T-cell (primary cell): ENCODE data around the gene TBC1D22A. TPM values are rescaled to one million over a fixed set of nuclear protein-coding genes. Genes with fewer than 3 reads are reported as not detected.

ENCODE experiments used
- ATAC-seq, 4 experiments: fragments of 200-7000 bp in 3 of 4; fragments of 150-1000 bp in 1 of 4; cut with Tn5 transposase; replicated peaks in 1 of 4; 1 replicate in 3 of 4; 2 replicates in 1 of 4; pipeline ENCODE4 v1.10.0; 2021; ENCODE audit warnings: moderate library complexity in 3 of 4, mild to moderate bottlenecking in 2 of 4, moderate number of reproducible peaks in 1 of 4
- CTCF ChIA-PET, 2 donors: fragments of 300-600 bp; sonication (Branson Sonifier 250); formaldehyde crosslinking; loops; one replicate each; lab custom pipeline; 2022; ENCODE audit warnings: antibody characterized with exemption in 2 of 2; lab: Charles Lee
- POLR2A ChIA-PET, 2 donors: fragments of 300-600 bp; sonication (Branson Sonifier 250); formaldehyde crosslinking; loops; one replicate each; lab custom pipeline; 2022; ENCODE audit warnings: antibody characterized with exemption in 2 of 2; lab: Charles Lee
- DNase-seq, 35 experiments: peaks; one replicate each; pipeline versions ENCODE4 v3.0.0 to v3.0.0-alpha.2; 2013 to 2023
- H3K27ac ChIP-seq: one replicate; pipeline ENCODE4 v1.5.1; 2013; ENCODE audit warnings: low read length
- H3K27me3 ChIP-seq, 2 experiments: replicated peaks in 1 of 2; 1 replicate in 1 of 2; 2 replicates in 1 of 2; pipeline versions ENCODE4 v1.6.1 to v1.7.0; 2013; ENCODE audit warnings: low read length in 1 of 2, mixed read lengths in 1 of 2; ENCODE audit not compliant: control insufficient read depth in 2 of 2, insufficient read depth in 2 of 2; ENCODE audit errors: extremely low read depth in 1 of 2
- H3K36me3 ChIP-seq, 2 donors: 1 replicate in 1 of 2; 2 replicates in 1 of 2; pipeline versions ENCODE4 v1.6.1 to v1.7.0; 2013; ENCODE audit warnings: low read length in 1 of 2; ENCODE audit not compliant: control insufficient read depth in 2 of 2, insufficient read depth in 1 of 2; ENCODE audit errors: extremely low read depth in 1 of 2
- H3K4me1 ChIP-seq, 2 experiments: 1 replicate in 1 of 2; 2 replicates in 1 of 2; pipeline versions ENCODE4 v1.6.1 to v1.7.0; 2013; ENCODE audit warnings: low read length in 2 of 2, mixed read lengths in 1 of 2; ENCODE audit not compliant: insufficient read depth in 2 of 2, control insufficient read depth in 1 of 2; ENCODE audit errors: extremely low read depth in 1 of 2
- H3K4me3 ChIP-seq, 2 donors: 1 replicate in 1 of 2; 2 replicates in 1 of 2; pipeline versions ENCODE4 v1.5.1 to v1.7.0; 2013; ENCODE audit warnings: mild to moderate bottlenecking in 2 of 2, low read length in 1 of 2, moderate library complexity in 1 of 2; ENCODE audit not compliant: control insufficient read depth in 1 of 2; ENCODE audit errors: extremely low read depth in 1 of 2
- H3K9me3 ChIP-seq: 2 replicates; pipeline ENCODE4 v1.7.0; 2013
- H3K27ac Mint-ChIP-seq, 2 donors: one replicate each; pipeline ENCODE4 v1.8.0; 2020 to 2021; ENCODE audit warnings: mild to moderate bottlenecking in 2 of 2, mixed read lengths in 2 of 2
- H3K27me3 Mint-ChIP-seq, 2 donors: one replicate each; pipeline ENCODE4 v1.8.0; 2021 to 2022; ENCODE audit warnings: mixed read lengths in 2 of 2
- H3K36me3 Mint-ChIP-seq: one replicate; pipeline ENCODE4 v1.8.0; 2021; ENCODE audit warnings: mixed read lengths
- H3K4me1 Mint-ChIP-seq, 3 donors: one replicate each; pipeline ENCODE4 v1.8.0; 2020 to 2022; ENCODE audit warnings: mixed read lengths in 3 of 3, mild to moderate bottlenecking in 1 of 3
- H3K4me3 Mint-ChIP-seq, 3 donors: one replicate each; pipeline ENCODE4 v1.8.0; 2020 to 2022; ENCODE audit warnings: mild to moderate bottlenecking in 3 of 3, mixed read lengths in 3 of 3, moderate library complexity in 3 of 3
- H3K9me3 Mint-ChIP-seq, 3 donors: one replicate each; pipeline ENCODE4 v1.8.0; 2020 to 2022; ENCODE audit warnings: mixed read lengths in 3 of 3
- WGBS: methylation state at CpG from one replicate; pipeline ENCODE4 v1.1.5; 2013; ENCODE audit warnings: missing lambda C conversion rate; ENCODE audit not compliant: insufficient coverage; 5-methylcytosine and 5-hydroxymethylcytosine counted together
- total RNA-seq, 35 experiments: library from RNA in 6 of 35; stranded (reverse) in 6 of 35; fragments of 120-200 nt in 1 of 35; gene quantifications; one replicate each; pipeline versions ENCODE4 v1.2.1 to v1.2.4 and lab custom pipeline; 2013 to 2026

TBC1D22A gene
- total RNA-seq, 5 donors from 2014 or later (not counting 1 experiment from before 2014, with no cell fraction given), result 38.3 to 67.8 (median 57.7) TPM

- Mint-ChIP-seq H3K9me3 (no peaks in the 10 kb centered on the region), H3K27ac (peak overlapping the region; percentile 100), H3K4me3 (peak overlapping the region; percentile 95 to 100 (median 100)), H3K27me3 (no peaks in the 10 kb centered on the region), H3K36me3 (peaks cover 22% of the 10 kb centered on the region), H3K4me1 (peaks cover 53 to 67% (median 64%) of the 10 kb centered on the region in 3 donors)
- Histone ChIP-seq H3K9me3 (no peaks in the 10 kb centered on the region), H3K36me3 (peaks cover 4 to 13% of the 10 kb centered on the region in 2 donors), H3K4me1 (peaks cover 33 to 81% of the 10 kb centered on the region in 2 experiments), H3K4me3 (peak overlapping the region; percentile 62 to 84), H3K27ac (peak overlapping the region; percentile 84), H3K27me3 (no peaks in the 10 kb centered on the region)
- no peak for ATAC-seq
- ChIA-PET POLR2A (interaction anchor here (0.5 to 0.6 kb wide), 2 partner anchors 13 kb away, joined by 4 read pairs; no protein-coding TSS in a partner anchor), CTCF (interaction anchor here (0.6 to 1.1 kb wide), 3 partner anchors 27 to 402 kb away, joined by 3 to 4 read pairs (median 3); no protein-coding TSS in a partner anchor)
- DNase-seq, result no peak
- 65% methylated on average over 8 of the region's 13 CpGs for WGBS
These were observed 26.5 kb upstream of the TBC1D22A start for GRCh38 chr22:46735747-46736608.

DNA sequence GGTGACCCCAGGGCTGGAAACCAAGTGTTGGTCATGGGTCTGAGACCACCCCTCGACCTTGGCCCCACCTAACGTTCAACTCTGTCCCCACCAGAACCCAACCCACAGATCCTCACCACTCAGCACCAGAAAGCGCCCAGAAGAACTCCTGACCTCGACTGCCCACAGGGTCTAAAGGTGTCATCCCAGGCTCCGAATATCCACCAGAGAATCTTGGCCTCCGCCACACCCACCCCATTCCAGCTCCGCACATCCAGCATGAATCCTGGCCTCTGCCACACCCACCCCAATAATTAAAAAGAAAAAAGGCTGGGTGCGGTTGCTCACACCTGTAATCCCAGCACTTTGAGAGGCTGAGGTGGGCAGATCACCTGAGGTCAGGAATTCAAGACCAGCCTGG is 25.7 kb upstream of the TBC1D22A start:
- H3K4me1 Mint-ChIP-seq, result peaks cover 46 to 61% (median 57%) of the 10 kb centered on the region in 3 donors
- peak overlapping the region; percentile 95 to 100 (median 100) for H3K4me3 Mint-ChIP-seq
- WGBS, result 50% methylated on average over 1 of the region's 8 CpGs
- H3K27me3 ChIP-seq, result no peaks in the 10 kb centered on the region
- POLR2A ChIA-PET, result no interaction called here
- no peaks in the 10 kb centered on the region for H3K27me3 Mint-ChIP-seq
- peak overlapping the region; percentile 84 for H3K27ac ChIP-seq
- CTCF ChIA-PET, result no interaction called here
- H3K9me3 ChIP-seq, result no peaks in the 10 kb centered on the region
- peak overlapping the region; percentile 100 for H3K27ac Mint-ChIP-seq
- peaks cover 17% of the 10 kb centered on the region for H3K36me3 Mint-ChIP-seq
- no peak for DNase-seq
- H3K4me3 ChIP-seq, result peak overlapping the region; percentile 62 to 84
- no peaks in the 10 kb centered on the region for H3K9me3 Mint-ChIP-seq
- H3K36me3 ChIP-seq, result peaks cover under 1 to 8% of the 10 kb centered on the region in 2 donors
- ATAC-seq, result no peak
- H3K4me1 ChIP-seq, result peaks cover 31 to 74% of the 10 kb centered on the region in 2 experiments

DNA sequence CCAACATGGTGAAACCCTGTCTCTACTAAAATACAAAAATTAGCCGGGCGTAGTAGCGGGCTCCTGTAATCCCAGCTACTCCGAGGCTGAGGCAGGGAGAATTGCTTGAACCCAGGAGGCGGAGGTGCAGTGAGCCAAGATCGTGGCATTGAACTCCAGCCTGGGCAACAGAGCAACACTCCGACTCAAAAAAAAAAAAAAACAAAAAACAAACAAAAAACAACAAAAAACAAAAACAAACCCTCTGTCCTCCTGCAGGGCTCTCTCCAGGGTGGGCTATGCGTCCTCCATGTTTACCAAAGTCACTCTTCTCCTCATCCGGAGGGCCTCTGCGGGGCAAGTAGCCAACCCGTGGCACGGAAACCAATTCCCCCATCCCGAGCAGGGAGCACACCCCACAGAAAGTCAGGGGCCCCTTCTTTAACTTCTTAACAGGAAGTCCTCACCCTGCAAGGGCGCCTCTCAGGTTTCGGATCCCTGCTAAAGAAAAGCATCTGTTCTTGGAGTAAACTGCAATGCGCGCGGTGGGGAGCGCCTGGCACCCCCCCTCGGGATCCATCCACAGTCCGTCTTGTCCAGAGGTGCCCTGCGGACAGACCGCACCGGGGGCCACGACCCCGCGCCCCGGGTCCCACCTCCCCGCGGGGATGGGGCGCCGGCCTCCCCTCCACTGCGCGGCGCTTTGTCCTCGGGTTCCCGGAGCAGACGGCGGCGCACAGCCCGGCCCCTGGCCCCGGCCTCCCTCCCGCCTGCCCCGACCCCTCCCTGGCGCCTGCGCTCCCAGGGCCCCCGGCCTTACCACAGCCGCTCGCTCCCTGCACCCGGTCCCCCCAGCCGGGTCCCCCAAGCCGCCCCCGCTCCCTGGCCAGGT is 25.1 kb upstream of the TBC1D22A start:
- Histone ChIP-seq H3K4me3 (peak overlapping the region; percentile 62 to 84), H3K27ac (peak overlapping the region; percentile 84), H3K9me3 (no peaks in the 10 kb centered on the region), H3K4me1 (peaks cover 31 to 69% of the 10 kb centered on the region in 2 experiments), H3K36me3 (peaks cover 0 to 6% of the 10 kb centered on the region in 2 donors), H3K27me3 (no peaks in the 10 kb centered on the region)
- peak overlapping the region; percentile 95 to 100 (median 100) for H3K4me3 Mint-ChIP-seq
- H3K36me3 Mint-ChIP-seq, result peaks cover 15% of the 10 kb centered on the region
- DNase-seq (peak in 26 of 35 experiments; percentile 15 to 63 (median 34)), ATAC-seq (peak; percentile 20 to 46 (median 36))
- 2% methylated on average over 43 of the region's 53 CpGs for WGBS
- POLR2A ChIA-PET, result no interaction called here
- CTCF ChIA-PET, result no interaction called here
- H3K27me3 Mint-ChIP-seq, result no peaks in the 10 kb centered on the region
- H3K9me3 Mint-ChIP-seq, result no peaks in the 10 kb centered on the region
- peaks cover 43 to 55% (median 50%) of the 10 kb centered on the region in 3 donors for H3K4me1 Mint-ChIP-seq
- peak overlapping the region; percentile 100 for H3K27ac Mint-ChIP-seq

DNA sequence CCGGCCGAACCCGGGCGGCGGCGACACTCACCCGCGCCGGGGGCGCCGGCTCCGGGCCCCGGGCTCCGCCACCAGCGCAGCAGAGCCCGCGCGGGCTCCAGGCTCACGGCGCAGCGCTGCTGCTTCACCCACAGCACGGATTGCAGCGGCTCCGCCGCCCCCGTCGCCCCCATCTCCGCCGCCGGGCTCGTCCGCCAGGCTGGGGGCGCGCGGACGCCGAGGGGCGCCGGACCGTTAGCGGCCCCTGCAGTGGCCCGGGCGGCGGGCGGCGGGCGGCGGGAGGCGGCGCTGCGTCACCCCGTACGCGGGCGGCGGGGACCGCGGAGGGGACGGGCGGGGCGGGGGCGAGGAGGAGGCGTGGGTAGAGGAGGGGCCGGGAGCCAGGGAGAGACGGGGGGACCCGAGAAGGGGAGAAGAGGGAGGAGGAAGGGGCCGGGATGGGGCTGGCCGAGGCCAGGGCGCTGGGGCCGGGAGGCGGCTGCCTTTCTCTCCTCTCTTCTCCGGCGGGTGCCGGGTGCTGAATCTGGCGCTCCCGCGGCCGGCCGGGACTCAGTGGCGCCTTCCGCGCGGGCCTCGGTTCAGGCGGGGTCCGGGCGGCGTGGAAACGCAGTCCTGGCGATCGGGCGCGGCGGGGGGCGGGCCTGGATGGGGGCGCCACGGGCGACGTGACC is 24.3 kb upstream of the TBC1D22A start, which contains the start of gene CERK:
Gene CERK, minus strand, starts transcription at position 277 of the 671 bp plus-strand sequence. Its CDS starts 104 bp downstream, at position 173.
- Histone ChIP-seq H3K36me3 (peaks cover 0 to 6% of the 10 kb centered on the region in 2 donors), H3K27me3 (no peaks in the 10 kb centered on the region), H3K27ac (peak within 1 kb of the TSS; percentile 84), H3K4me3 (peak within 1 kb of the TSS; percentile 62 to 84), H3K4me1 (peaks cover 28 to 62% of the 10 kb centered on the region in 2 experiments), H3K9me3 (no peaks in the 10 kb centered on the region)
- ATAC-seq, result peak; percentile 57 to 76 (median 68)
- DNase-seq, result peak in 34 of 35 experiments; percentile 38 to 81 (median 57)
- H3K4me3 Mint-ChIP-seq, result peak within 1 kb of the TSS; percentile 95 to 100 (median 100)
- under 1% methylated on average over 69 of the region's 99 CpGs for WGBS
- H3K27ac Mint-ChIP-seq, result peak within 1 kb of the TSS; percentile 100
- ChIA-PET POLR2A (no interaction called here), CTCF (interaction anchor here in 1 of 2 donors (0.9 to 3.2 kb wide), 10 partner anchors 11 to 68 kb away, joined by 3 to 35 read pairs (median 6); partner anchors contain the start of gene TBC1D22A)
- no peaks in the 10 kb centered on the region for H3K9me3 Mint-ChIP-seq
- no peaks in the 10 kb centered on the region for H3K27me3 Mint-ChIP-seq
- peaks cover 11% of the 10 kb centered on the region for H3K36me3 Mint-ChIP-seq
- H3K4me1 Mint-ChIP-seq, result peaks cover 43 to 48% (median 45%) of the 10 kb centered on the region in 3 donors

- H3K4me1 Mint-ChIP-seq, result peaks cover 43 to 47% (median 43%) of the 10 kb centered on the region in 3 donors
- H3K36me3 Mint-ChIP-seq, result peaks cover 11% of the 10 kb centered on the region
- DNase-seq, result peak in 3 of 35 experiments; percentile 16 to 36 (median 25)
These were observed 23.8 kb upstream of the TBC1D22A start for GRCh38 chr22:46738647-46739093.

More at GRCh38 chr22:46738647-46739093, 23.8 kb upstream of the TBC1D22A start:
- WGBS, result 14% methylated on average over 20 of the region's 20 CpGs
- Histone ChIP-seq H3K36me3 (peaks cover 0 to 6% of the 10 kb centered on the region in 2 donors), H3K27me3 (no peaks in the 10 kb centered on the region), H3K27ac (peak overlapping the region; percentile 56), H3K4me1 (peaks cover 28 to 56% of the 10 kb centered on the region in 2 experiments), H3K9me3 (no peaks in the 10 kb centered on the region), H3K4me3 (peak overlapping the region; percentile 56 to 74)
- Mint-ChIP-seq H3K27ac (peak overlapping the region; percentile 94 to 96), H3K4me3 (peak overlapping the region; percentile 84 to 91 (median 87)), H3K27me3 (no peaks in the 10 kb centered on the region), H3K9me3 (no peaks in the 10 kb centered on the region)
- ChIA-PET CTCF (interaction anchor here (0.9 to 3.2 kb wide), 11 partner anchors 10 to 68 kb away, joined by 3 to 35 read pairs (median 6); partner anchors contain the start of gene TBC1D22A (in 1 of the 2)), POLR2A (interaction anchor here in 1 of 2 donors (1.0 kb wide), 1 partner anchor 24 kb away, joined by 4 read pairs; the partner anchor contains the start of gene TBC1D22A)
- peak in 3 of 4 experiments; percentile 5 to 36 (median 31) for ATAC-seq
